Inferior parietal cortex (tissue), 1 donor: ENCODE results near the gene TMEM156.

Source experiments
- DNase-seq: peaks from one replicate; pipeline ENCODE4 v3.0.0-alpha.2; 2016; ENCODE audit errors: extremely low spot score

Gene TMEM156

DNA sequence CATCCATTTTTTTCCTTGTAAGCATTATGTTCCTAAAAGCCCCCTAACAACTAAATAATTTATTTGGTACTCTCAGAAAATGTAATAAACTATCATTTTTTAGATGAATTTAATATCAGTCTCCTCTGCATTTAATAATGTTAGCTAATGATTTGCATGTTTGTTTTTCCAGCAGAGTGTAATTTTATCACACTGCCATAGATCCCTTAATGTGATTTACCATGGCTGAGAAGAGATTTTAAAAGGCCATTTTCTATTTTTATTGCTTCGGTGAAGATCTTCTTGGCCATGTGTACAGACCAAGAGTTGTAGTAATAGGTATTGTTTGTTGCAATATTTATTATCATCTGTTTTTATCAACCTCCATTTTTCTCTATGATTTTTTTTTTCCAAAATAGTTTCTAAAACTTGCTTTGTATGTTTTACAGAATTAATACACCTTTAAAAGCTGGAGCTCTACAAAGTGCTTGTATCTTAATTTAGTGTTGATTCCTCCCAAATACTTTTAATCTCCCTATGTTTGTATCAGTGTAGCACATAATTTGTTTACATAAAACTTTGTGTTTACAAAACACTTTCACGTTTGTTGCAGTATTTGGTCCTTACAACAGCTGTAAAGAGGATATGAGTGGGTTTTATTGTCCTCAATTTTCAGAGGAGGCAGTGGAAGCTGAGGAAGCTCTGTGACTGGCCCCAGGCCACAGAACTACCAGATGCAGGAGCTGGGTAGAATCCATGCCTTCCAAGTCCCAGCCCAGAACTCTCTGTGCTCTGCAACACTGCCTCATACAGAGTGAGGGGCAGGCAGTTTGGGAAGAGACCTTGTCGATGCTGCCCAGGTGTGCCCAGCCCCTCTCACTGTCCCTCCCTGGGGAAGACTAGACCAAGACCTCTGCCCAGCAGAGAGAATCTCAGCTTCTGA lies 106.5 kb downstream of the TMEM156 start:
- peak; percentile 57 for DNase-seq

DNA sequence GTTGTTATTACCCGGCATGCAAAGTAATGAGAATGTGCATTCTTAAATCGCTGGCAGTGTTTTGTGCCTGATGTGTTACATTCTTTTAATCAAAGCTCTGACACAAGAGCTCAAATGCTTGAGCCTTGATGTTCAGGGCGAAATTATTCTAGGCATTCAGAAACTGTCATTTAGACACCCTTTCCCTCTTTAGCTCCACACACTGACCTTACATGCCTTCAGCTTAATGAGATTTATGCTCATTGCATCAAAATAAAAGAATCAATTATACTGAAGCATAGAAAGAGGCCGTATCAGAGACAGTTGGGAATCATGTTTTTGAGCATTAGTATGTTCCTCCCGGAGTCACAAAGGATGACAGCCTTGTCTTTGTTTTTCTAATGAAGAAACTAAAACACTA lies 107.9 kb downstream of the TMEM156 start:
- no peak for DNase-seq

DNA sequence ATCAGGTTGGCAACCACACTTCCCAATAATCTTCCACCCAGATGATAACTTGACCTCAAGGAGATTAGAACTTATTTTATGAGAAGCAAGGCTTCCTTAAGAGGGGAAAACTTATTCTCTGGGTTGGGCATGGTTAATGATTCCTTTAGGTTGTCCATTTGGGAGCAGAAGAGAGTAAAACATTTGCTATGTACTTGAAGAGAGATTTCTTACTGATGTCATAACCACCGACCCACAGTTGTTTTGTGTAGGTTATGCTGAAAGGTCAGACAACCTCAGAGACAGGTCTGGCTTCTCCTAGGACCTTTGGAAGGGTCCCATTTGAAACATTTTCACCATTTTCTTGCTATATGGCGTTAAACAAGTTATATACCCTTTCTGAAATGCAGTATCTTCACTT lies 108.5 kb downstream of the TMEM156 start:
- no peak for DNase-seq

DNA sequence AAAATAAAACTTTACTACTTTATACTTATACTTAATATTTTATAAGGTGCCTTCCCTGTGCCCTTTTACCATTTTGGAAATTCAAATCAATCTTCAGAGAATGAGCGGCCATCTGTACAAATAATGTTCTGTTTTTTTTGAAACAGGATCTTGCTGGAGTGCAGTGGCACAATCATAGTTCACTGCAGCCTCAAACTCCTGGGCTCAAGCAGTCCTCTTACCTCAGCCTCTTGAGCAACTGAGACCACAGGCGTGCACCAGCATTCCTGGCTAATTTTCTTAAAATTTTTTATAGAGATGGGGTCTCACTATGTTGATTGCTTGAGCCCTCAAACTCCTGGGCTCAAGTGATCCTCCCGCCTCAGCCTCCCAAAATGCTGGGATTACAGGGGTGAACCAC lies 111.1 kb downstream of the TMEM156 start:
- no peak for DNase-seq

DNA sequence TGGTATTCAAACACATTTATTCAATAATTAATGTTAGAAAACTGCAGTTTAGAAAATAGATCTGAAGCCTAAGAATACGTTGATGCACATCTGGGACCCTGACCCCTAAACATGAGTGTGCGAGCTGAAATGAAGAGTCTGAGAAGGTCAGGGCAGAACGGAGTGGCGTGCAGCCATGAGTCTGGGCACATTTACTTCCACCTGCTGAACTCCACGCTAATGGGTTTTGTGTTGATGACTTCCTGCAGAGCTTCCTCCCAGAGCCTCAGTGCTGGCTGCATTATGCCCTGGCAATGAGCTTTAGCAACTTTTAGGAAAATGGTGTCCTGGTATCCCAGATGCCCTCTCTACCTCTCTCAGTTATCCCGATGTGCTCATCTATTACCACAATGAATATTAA lies 111.5 kb downstream of the TMEM156 start:
- no peak for DNase-seq

DNA sequence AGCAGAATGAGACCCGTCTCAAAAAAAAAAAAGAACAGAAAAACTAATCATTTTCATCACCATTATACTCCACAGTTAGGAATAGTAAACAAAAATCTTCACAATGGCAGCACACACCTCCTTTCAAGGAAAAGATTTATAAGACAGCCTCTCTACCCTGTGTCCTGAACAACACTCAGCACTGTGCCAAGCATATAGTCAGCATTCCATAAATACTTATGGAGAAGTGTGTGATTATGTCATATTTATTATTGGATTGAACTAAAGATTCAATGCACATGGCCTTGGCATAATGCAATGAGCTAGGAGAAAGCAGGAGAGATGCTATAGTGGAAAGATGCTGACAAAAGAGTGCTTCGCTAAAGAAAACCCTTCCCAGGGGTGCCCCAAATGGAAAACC lies 112.0 kb downstream of the TMEM156 start:
- no peak for DNase-seq

DNA sequence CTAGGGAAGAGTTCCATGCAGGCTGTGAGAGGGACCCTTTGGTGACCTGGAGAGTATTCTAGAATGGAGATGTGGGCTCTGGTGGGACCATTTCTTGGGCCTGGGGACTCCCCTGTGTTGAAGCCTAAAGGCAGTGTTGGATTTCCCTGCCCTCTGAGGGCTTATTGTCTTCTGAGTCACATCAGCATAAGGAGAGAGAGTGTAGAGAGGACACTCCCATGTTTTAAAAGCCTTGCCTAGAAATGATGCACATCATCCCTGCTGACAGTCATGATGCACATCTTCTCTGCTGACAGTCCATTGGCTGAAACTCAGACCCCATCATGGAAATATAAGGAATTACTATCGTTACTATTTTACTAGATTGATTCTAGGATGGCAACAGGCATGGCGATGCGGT lies 112.7 kb downstream of the TMEM156 start:
- no peak for DNase-seq

DNA sequence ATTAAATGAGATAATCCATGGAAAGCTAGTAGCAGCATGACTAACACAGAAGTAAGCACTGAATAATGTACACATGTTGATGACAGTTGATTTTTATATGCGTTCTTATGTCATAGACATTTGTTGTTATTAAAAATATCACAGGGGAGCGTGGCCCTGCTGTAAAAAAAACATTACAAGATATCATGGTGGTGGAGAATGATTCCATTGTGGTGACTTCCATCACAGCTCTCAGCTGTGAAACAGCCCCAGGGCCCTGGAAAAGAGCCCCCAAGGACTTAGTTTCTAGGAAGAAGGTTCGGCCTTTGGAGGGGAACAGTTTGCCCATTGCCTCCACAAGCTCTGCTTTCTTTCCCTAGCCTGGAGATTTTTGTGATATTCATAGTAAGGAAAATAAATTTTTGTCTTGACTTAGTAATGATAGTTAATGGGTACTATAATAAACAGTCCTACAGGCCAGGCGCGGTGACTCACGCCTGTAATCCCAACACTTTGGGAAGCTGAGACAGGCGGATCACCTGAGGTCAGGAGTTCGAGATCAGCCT lies 114.7 kb downstream of the TMEM156 start:
- no peak for DNase-seq
